ENCODE data around the gene NUDT14.

- TF ChIP-seq, protein P1, sequence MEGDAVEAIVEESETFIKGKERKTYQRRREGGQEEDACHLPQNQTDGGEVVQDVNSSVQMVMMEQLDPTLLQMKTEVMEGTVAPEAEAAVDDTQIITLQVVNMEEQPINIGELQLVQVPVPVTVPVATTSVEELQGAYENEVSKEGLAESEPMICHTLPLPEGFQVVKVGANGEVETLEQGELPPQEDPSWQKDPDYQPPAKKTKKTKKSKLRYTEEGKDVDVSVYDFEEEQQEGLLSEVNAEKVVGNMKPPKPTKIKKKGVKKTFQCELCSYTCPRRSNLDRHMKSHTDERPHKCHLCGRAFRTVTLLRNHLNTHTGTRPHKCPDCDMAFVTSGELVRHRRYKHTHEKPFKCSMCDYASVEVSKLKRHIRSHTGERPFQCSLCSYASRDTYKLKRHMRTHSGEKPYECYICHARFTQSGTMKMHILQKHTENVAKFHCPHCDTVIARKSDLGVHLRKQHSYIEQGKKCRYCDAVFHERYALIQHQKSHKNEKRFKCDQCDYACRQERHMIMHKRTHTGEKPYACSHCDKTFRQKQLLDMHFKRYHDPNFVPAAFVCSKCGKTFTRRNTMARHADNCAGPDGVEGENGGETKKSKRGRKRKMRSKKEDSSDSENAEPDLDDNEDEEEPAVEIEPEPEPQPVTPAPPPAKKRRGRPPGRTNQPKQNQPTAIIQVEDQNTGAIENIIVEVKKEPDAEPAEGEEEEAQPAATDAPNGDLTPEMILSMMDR (conservative IDR thresholded peaks at IDR 0.05; ENCODE audit: low read length) = no peak
- TF ChIP-seq EZH2phosphoT487 (IDR thresholded peaks at IDR 0.05; ENCODE audit: borderline replicate concordance) = no peak
Measured at GRCh38 chr14:105209091-105209490, 28.0 kb upstream of the NUDT14 start.
